CD4-positive, alpha-beta T cell treated with Interleukin-2 at 100 ng/mL for 4 hours (primary cell): Measurements from ENCODE around the gene IFI44L.
A peak's percentile ranks its signal among the peaks of the same experiment; 100 is the strongest.

Source experiments
- DNase-seq: peaks from one replicate; pipeline ENCODE4 v3.0.0-alpha.2; 2020; ENCODE audit warnings: low spot score

The IFI44L gene

GRCh38 chr1:78641558-78641957, 21.3 kb downstream of the IFI44L start:
- no peak for DNase-seq

DNA sequence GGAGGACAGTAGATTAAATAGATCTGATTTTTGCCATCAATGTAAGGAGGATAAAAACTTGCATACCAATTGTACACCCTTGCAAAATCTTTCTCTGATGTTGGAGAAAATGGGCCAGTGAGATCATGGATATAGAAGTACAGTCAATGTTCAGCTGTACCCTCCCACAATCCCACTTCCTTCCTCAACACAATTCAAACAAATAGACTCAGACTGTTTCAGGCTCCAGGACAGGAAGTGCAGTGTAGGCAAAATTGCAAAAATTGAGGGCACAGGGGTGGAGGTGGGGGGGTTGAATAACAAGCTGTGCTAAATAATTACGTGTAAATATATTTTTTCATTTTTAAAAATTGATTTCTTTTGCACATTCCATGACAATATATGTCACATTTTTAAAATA, 25.5 kb downstream of the IFI44L start:
- DNase-seq = peak; percentile 45

DNA sequence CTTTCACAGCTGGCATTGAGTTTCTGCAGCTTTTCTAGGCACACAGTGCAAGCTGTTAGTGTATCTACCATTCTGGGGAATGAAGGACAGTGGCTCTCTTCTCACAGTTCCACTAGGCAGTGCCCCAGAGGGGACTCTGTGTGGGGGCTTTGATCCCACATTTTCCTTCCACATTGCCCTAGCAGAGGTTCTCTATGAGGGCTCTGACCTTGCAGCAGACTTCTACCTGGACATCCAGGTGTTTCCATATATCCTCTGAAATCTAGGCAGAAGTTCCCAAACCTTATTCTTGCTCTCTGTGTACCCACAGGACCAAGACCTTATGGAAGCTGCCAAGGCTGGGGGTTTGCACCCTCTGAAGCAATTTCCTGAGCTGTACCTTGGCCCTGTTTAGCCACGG, 27.0 kb downstream of the IFI44L start:
- DNase-seq = no peak

DNA sequence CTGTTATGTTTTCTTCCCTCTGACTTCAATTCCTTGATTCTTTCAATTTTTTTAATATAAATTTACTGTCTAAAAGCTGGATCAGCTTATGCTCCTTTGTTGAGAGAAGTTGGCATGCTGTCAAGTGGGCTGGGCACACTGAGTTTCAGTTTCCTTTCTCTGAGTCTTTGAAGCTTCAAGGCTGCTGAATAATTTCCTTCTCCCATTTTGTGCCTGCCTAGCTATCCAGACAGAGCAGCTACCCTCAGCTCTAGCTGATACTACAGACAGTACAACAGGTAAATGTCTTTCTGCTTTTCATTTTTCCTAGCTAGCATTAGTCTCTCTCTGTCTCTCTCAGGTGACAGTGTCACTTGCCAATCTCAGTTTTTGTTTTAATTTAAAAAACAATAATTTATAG, 29.4 kb downstream of the IFI44L start, which contains the start of gene IFI44:
TSS of gene IFI44 (plus strand) at position 204 of the 400 bp plus-strand sequence. CDS start 365 bp downstream, outside the sequence.
- peak; percentile 79 for DNase-seq

DNA sequence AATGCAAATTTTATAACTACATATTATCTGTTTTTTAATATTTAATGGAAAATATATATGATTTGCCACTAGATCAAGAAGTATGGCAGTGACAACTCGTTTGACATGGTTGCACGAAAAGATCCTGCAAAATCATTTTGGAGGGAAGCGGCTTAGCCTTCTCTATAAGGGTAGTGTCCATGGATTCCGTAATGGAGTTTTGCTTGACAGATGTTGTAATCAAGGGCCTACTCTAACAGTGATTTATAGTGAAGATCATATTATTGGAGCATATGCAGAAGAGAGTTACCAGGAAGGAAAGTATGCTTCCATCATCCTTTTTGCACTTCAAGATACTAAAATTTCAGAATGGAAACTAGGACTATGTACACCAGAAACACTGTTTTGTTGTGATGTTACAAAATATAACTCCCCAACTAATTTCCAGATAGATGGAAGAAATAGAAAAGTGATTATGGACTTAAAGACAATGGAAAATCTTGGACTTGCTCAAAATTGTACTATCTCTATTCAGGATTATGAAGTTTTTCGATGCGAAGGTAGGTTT, 29.9 kb downstream of the IFI44L start:
- DNase-seq = no peak

- peak; percentile 37 for DNase-seq
These were observed 31.0 kb downstream of the IFI44L start for GRCh38 chr1:78651241-78651640.

DNA sequence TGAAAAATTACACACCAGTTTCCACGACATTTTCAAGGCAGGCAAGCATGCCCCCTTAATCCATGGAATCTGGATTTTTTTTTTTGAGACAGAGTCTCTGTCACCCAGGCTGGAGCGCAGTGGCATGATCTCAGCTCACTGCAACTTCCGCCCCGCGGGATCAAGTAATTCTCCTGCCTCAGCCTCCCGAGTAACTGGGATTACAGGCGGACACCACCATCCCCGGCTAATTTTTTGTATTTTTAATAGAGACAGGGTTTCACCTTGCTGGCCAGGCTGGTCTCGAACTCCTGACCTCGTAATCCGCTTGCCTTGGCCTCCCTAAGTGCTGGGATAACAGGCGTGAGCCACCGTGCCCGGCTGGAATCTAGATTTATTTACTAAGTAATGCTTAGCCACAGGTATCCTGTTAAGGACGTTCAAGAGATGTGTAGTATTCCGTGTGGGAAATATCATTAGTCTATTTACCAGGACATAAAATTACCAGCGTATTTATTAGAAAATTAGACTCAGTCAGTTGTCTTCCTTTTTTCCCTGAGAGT, 31.8 kb downstream of the IFI44L start:
- DNase-seq = no peak

- DNase-seq = no peak
These were observed 38.7 kb downstream of the IFI44L start for GRCh38 chr1:78658901-78659300.

- no peak for DNase-seq
These were observed 43.7 kb downstream of the IFI44L start for GRCh38 chr1:78663923-78664322.

- DNase-seq = no peak
These were observed 44.5 kb downstream of the IFI44L start for GRCh38 chr1:78664763-78665162.

DNA sequence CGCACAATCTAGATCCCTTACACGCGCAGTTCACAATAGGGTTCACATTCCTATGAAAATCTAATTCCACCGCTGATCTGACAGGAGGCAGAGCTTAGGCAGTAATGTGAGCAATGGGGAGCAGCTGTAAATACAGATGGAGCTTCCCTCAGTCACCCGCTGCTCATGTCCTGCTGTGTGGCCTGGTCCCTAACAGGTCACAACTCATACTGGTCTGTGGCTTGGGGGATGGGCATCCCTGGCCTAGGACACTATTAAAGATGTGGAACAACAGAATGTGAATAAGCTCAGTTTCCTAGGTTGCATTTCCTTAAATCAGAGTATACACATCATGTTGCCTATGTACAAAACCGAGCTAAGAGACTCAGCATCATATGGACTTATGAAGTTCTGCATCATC, 45.6 kb downstream of the IFI44L start:
- no peak for DNase-seq

DNA sequence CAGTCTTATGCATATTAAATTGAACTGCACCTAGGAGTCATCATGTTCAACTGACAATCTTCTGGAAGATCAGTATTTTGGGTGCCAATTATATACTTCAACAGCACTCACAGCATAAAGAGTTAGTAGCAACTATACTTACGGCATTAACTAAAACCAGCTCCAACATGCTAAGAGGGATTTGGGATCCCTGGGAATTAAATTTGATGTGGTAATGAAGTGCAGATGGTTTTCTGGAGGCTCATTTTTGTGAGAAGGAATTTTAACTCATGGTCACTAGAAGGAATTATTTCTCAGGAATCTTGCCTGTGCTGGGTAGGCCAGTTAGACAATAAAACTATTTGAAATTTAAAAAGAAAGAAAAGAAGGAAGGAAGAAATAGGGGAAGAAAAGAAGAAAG, 47.7 kb downstream of the IFI44L start:
- DNase-seq = no peak

GRCh38 chr1:78668427-78668826, 48.2 kb downstream of the IFI44L start:
- DNase-seq = no peak

- no peak for DNase-seq
These were observed 52.2 kb downstream of the IFI44L start for GRCh38 chr1:78672428-78672827.

- peak; percentile 15 for DNase-seq
These were observed 52.9 kb downstream of the IFI44L start for GRCh38 chr1:78673120-78673519.

- peak; percentile 76 for DNase-seq
These were observed 56.2 kb downstream of the IFI44L start for GRCh38 chr1:78676347-78676982.

DNA sequence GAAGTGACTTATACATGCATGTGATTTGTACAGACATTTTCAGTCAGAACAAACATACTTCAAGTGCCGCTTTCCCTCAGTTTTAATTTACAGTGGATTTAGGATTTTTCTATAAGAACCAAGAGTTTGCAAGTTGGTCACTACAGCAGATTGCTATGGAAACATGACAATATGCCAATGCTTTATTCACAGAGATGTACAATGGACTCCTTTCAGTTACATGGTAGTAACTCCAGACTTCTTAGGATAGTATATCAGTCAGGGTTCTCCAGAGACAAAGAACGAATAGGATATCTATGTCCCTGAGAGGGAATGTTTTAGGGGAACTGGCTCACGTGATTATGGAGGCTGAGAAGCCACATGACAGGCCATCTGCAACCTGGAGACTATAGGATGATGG, 56.7 kb downstream of the IFI44L start:
- DNase-seq = no peak

DNA sequence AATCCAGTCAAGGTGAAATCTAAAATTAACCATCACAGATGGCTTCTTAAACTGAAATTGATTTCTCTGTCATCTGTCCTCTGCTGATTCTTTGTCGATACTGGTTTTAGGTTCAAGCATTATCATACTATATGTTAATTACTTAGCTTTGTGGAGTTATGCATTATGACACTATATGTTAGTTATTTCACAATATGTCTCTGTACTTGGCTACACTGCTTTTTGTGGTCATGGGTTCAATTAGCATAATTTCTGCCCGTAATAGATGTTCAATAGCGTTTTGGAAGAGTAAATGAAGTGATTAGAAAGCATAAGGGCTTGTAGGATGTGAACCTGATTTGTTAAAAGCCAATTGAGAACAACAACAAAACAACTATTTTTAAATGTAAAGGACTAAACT, 57.5 kb downstream of the IFI44L start:
- no peak for DNase-seq

- no peak for DNase-seq
These were observed 58.1 kb downstream of the IFI44L start for GRCh38 chr1:78678324-78678723.

GRCh38 chr1:78681265-78681664, 61.0 kb downstream of the IFI44L start:
- DNase-seq = no peak

- DNase-seq = no peak
These were observed 62.2 kb downstream of the IFI44L start for GRCh38 chr1:78682496-78682895.

DNA sequence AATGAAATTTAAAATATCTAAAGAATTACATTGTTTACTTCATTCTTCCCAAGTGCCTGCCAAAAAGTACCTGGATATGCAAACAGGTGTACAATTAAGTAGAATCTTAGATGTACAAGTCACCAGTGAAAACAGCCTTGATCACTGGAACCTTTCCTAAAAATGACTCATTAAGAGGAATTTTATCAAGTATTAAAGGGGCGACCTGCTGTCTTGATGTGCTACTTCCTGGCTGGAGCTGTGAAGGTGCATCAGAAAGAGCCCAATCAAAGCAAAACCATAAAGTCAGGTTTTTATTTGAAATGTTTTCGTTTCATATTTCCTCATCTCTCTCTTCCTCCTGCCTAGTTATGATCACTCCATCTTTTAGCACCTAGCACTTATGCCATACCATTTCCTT, 62.8 kb downstream of the IFI44L start:
- DNase-seq = no peak

DNA sequence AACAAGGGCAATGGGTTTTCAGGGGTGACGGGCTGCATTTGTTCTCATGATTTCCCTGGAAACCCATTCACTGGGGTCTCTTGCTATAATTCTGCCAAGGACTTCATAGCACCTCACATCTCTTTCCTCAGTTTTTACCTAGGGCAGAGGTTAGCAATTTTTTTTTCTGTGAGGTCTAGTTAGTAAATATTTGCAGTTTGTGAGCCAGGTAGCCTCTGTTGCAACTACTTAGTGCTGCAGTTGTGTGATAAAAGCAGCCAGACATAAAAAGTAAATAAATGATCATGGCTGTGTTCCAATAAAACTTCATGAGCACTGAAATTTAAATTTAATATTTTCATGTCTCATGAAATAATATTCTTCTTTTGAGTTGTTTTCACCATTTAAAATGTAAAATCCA, 67.1 kb downstream of the IFI44L start:
- no peak for DNase-seq

GRCh38 chr1:78687914-78688313, 67.7 kb downstream of the IFI44L start:
- no peak for DNase-seq
